ENCODE results near the gene RNLS.

- no peak for TF ChIP-seq ZNF658 (tag by site-specific recombination; IDR thresholded peaks at IDR 0.05)
- no peak for TF ChIP-seq ZNF114 (tag by site-specific recombination; IDR thresholded peaks at IDR 0.05)
- TF ChIP-seq CTCF (tag by site-specific recombination; IDR thresholded peaks at IDR 0.05) = no peak
- TF ChIP-seq ZNF274 (IDR thresholded peaks at IDR 0.05; ENCODE audit: low read length) = no peak
- no peak for TF ChIP-seq ZNF274 (tag by site-specific recombination; IDR thresholded peaks at IDR 0.05; ENCODE audit: borderline replicate concordance)
Observed at GRCh38 chr10:88227342-88228018, 355.6 kb downstream of the RNLS start.
